ENCODE measurements around the gene HAVCR2. TPM values are rescaled to one million over a fixed set of nuclear protein-coding genes. Genes with fewer than 3 reads are reported as not detected.

The HAVCR2 gene
- total and polyA plus RNA-seq, 9 of the 15 experiments (the other 6 are each of a cell fraction or from before 2014, with no cell fraction given) = 0.04 to 0.11 (median 0.06) TPM; not detected in 5

- TF ChIP-seq PRDM10 (IDR thresholded peaks at IDR 0.05; ENCODE audit: partially characterized antibody) (peak; percentile 96), FOXJ3 (CRISPR knock-in tag; IDR thresholded peaks at IDR 0.05) (no peak), CHD7 (IDR thresholded peaks at IDR 0.05; ENCODE audit: low read depth, low read length) (no peak), CBFB (CRISPR knock-in tag; IDR thresholded peaks at IDR 0.05) (no peak), ZNF639 (CRISPR knock-in tag; conservative IDR thresholded peaks at IDR 0.05 in 1 of 2, IDR thresholded peaks at IDR 0.05 in 1 of 2) (peak in 1 of 2 experiments; percentile 25; a peak in 1 of 4 replicates), TEAD1 (CRISPR knock-in tag; IDR thresholded peaks at IDR 0.05) (no peak)
Measured at GRCh38 chr5:157143127-157143971, 34.5 kb upstream of the HAVCR2 start (continued).

Data from K562 (cell line).